HepG2 (cell line): Measurements from ENCODE around the gene PAPOLA. TPM values are rescaled to one million over a fixed set of nuclear protein-coding genes. Genes with fewer than 3 reads are reported as not detected.

Experiments
- MED8 ChIP-seq: sonication (generic); formaldehyde crosslinking; IDR thresholded peaks from 2 replicates; pipeline ENCODE4 v1.8.1; 2023; ENCODE audit warnings: mild to moderate bottlenecking, missing genetic modification reagents; ENCODE audit not compliant: insufficient replicate concordance
- MEIS1 ChIP-seq: sonication (generic); formaldehyde crosslinking; IDR thresholded peaks from 2 replicates; pipeline ENCODE4 v1.9.0; 2021; ENCODE audit warnings: mild to moderate bottlenecking, missing genetic modification reagents, moderate library complexity, borderline replicate concordance
- NFIB ChIP-seq: sonication (generic); formaldehyde crosslinking; IDR thresholded peaks from 2 replicates; pipeline ENCODE4 v1.9.0; 2021; ENCODE audit warnings: missing genetic modification reagents, mild to moderate bottlenecking, borderline replicate concordance
- NFKB2 ChIP-seq: sonication (generic); formaldehyde crosslinking; IDR thresholded peaks from 2 replicates; pipeline ENCODE4 v1.4.0; 2020; ENCODE audit warnings: missing genetic modification reagents, borderline replicate concordance
- ZNF225 ChIP-seq: sonication (generic); formaldehyde crosslinking; IDR thresholded peaks from 2 replicates; pipeline ENCODE4 v1.4.0; 2020; ENCODE audit warnings: mild to moderate bottlenecking, missing genetic modification reagents
- ZNF441 ChIP-seq: sonication (generic); formaldehyde crosslinking; IDR thresholded peaks from 2 replicates; pipeline ENCODE4 v1.7.0; 2021; ENCODE audit warnings: missing genetic modification reagents, borderline replicate concordance
- ZNF550 ChIP-seq: sonication (generic); formaldehyde crosslinking; IDR thresholded peaks from 2 replicates; pipeline ENCODE4 v1.4.0; 2020; ENCODE audit warnings: mild to moderate bottlenecking, missing genetic modification reagents, borderline replicate concordance
- ZNF569 ChIP-seq: sonication (generic); formaldehyde crosslinking; IDR thresholded peaks from 2 replicates; pipeline ENCODE4 v1.5.0; 2020; ENCODE audit warnings: mild to moderate bottlenecking, missing genetic modification reagents, moderate library complexity, borderline replicate concordance
- ZNF768 ChIP-seq: sonication (generic); formaldehyde crosslinking; IDR thresholded peaks from 2 replicates; pipeline ENCODE4 v1.4.0; 2020; ENCODE audit warnings: missing genetic modification reagents
- polyA plus RNA-seq, 8 experiments: library from polyadenylated mRNA; depleted of rRNA in 3 of 8; stranded (reverse) in 7 of 8; unstranded in 1 of 8; fragments of >200 nt; fragmentation: Illumina TruSeq in 4 of 8; extraction: Trizol in 4 of 8; gene quantifications; 2 replicates each; pipeline versions ENCODE4 v1.2.1 to v1.2.3, GENCODE V29; 2011 to 2016; ENCODE audit warnings: low read depth in 4 of 8, missing spikeins in 1 of 8, mixed read lengths in 1 of 8; ENCODE audit not compliant: insufficient read depth in 1 of 8
- total RNA-seq, 5 experiments: library from RNA; depleted of rRNA; stranded (reverse); fragments of >200 nt; fragmentation: Illumina TruSeq; extraction: Trizol; gene quantifications; 2 replicates each; pipeline ENCODE4 v1.2.3, GENCODE V29; 2016; ENCODE audit warnings: low read depth in 1 of 5
- TF ChIP-seq, protein P1 (sequence below): sonication (generic); formaldehyde crosslinking; IDR thresholded peaks from 2 replicates; pipeline ENCODE4 v1.5.0; 2020; ENCODE audit warnings: mild to moderate bottlenecking, missing genetic modification reagents
- TF ChIP-seq, protein P2 (sequence below): sonication (generic); formaldehyde crosslinking; conservative IDR thresholded peaks from 2 replicates; pipeline ENCODE4 v1.8.1; 2023; ENCODE audit warnings: missing genetic modification reagents
- TF ChIP-seq, protein P3 (sequence below): sonication (generic); formaldehyde crosslinking; conservative IDR thresholded peaks from 2 replicates; pipeline ENCODE4 v1.4.0; 2020; ENCODE audit warnings: missing genetic modification reagents
- TF ChIP-seq, protein P4 (sequence below), 2 experiments: IDR thresholded peaks; 2 replicates each; pipeline ENCODE4 v1.6.1; 2011 to 2012; ENCODE audit warnings: low read length in 2 of 2, borderline replicate concordance in 1 of 2, low read depth in 1 of 2, mild to moderate bottlenecking in 1 of 2, moderate library complexity in 1 of 2

PAPOLA gene
- total and polyA plus RNA-seq, 2 of the 13 experiments (the other 11 are each of a cell fraction or from before 2014, with no cell fraction given): 103 to 151 TPM

DNA sequence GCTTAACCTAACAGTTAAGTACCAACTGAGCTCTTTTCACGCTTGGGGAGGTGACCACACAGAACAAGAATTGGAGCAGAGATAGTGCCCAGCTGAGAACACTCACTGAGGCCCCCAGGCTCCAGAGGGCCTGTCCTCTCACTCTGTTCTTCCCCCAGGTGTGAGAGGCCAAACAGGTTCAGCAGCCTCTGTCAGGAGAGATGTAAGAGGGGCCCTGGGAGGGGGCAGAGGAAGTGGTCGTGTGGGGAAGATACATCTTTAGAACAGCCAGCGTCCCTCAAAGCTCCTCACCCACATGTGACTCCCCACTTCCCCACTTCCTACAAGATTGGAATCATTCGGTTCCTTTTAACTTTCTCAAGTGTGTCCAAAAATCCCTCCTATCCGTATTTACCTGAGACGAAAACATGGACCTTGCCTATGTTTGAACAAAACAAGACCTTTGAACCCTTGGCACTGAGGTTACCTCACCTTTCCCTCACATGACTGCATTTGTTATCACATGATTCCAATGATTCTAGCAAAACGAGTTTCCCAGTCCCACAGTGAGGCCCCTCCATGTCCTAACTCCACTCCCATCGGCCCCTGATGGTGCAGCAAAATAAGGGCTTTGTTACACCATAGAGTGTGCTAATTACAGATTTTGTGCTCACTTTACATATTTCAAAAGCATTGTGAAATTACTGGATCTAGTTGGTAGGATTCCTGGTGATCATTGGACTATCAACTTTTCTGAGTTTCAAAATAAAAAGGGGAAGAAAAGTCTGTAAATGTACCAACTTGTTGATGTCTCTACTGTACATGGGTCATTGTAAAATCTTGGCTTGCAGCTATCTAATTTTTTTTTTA is 40.0 kb upstream of the PAPOLA start (continued):
- TF ChIP-seq, protein P1, sequence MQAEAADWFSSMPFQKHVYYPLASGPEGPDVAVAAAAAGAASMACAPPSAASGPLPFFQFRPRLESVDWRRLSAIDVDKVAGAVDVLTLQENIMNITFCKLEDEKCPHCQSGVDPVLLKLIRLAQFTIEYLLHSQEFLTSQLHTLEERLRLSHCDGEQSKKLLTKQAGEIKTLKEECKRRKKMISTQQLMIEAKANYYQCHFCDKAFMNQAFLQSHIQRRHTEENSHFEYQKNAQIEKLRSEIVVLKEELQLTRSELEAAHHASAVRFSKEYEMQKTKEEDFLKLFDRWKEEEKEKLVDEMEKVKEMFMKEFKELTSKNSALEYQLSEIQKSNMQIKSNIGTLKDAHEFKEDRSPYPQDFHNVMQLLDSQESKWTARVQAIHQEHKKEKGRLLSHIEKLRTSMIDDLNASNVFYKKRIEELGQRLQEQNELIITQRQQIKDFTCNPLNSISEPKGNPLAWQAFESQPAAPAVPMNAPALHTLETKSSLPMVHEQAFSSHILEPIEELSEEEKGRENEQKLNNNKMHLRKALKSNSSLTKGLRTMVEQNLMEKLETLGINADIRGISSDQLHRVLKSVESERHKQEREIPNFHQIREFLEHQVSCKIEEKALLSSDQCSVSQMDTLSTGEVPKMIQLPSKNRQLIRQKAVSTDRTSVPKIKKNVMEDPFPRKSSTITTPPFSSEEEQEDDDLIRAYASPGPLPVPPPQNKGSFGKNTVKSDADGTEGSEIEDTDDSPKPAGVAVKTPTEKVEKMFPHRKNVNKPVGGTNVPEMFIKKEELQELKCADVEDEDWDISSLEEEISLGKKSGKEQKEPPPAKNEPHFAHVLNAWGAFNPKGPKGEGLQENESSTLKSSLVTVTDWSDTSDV (CRISPR knock-in tag): no peak
- TF ChIP-seq ZNF550 (CRISPR knock-in tag): no peak
- no peak for TF ChIP-seq ZNF225 (CRISPR knock-in tag)
- TF ChIP-seq, protein P2, sequence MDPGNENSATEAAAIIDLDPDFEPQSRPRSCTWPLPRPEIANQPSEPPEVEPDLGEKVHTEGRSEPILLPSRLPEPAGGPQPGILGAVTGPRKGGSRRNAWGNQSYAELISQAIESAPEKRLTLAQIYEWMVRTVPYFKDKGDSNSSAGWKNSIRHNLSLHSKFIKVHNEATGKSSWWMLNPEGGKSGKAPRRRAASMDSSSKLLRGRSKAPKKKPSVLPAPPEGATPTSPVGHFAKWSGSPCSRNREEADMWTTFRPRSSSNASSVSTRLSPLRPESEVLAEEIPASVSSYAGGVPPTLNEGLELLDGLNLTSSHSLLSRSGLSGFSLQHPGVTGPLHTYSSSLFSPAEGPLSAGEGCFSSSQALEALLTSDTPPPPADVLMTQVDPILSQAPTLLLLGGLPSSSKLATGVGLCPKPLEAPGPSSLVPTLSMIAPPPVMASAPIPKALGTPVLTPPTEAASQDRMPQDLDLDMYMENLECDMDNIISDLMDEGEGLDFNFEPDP: no peak
- no peak for TF ChIP-seq NFIB (CRISPR knock-in tag)
- no peak for TF ChIP-seq MED8 (CRISPR knock-in tag)
- TF ChIP-seq MEIS1 (CRISPR knock-in tag): no peak
- TF ChIP-seq ZNF441: no peak; the same call in 1 of the 2 replicates
- no peak for TF ChIP-seq ZNF768
- TF ChIP-seq, protein P3, sequence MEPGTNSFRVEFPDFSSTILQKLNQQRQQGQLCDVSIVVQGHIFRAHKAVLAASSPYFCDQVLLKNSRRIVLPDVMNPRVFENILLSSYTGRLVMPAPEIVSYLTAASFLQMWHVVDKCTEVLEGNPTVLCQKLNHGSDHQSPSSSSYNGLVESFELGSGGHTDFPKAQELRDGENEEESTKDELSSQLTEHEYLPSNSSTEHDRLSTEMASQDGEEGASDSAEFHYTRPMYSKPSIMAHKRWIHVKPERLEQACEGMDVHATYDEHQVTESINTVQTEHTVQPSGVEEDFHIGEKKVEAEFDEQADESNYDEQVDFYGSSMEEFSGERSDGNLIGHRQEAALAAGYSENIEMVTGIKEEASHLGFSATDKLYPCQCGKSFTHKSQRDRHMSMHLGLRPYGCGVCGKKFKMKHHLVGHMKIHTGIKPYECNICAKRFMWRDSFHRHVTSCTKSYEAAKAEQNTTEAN (CRISPR knock-in tag): no peak
- 0 out of 2 replicates have a peak, but pooled peaks have one; percentile 51 for TF ChIP-seq NFKB2 (CRISPR knock-in tag)
- no peak for TF ChIP-seq ZNF569 (CRISPR knock-in tag)
- TF ChIP-seq, protein P4, sequence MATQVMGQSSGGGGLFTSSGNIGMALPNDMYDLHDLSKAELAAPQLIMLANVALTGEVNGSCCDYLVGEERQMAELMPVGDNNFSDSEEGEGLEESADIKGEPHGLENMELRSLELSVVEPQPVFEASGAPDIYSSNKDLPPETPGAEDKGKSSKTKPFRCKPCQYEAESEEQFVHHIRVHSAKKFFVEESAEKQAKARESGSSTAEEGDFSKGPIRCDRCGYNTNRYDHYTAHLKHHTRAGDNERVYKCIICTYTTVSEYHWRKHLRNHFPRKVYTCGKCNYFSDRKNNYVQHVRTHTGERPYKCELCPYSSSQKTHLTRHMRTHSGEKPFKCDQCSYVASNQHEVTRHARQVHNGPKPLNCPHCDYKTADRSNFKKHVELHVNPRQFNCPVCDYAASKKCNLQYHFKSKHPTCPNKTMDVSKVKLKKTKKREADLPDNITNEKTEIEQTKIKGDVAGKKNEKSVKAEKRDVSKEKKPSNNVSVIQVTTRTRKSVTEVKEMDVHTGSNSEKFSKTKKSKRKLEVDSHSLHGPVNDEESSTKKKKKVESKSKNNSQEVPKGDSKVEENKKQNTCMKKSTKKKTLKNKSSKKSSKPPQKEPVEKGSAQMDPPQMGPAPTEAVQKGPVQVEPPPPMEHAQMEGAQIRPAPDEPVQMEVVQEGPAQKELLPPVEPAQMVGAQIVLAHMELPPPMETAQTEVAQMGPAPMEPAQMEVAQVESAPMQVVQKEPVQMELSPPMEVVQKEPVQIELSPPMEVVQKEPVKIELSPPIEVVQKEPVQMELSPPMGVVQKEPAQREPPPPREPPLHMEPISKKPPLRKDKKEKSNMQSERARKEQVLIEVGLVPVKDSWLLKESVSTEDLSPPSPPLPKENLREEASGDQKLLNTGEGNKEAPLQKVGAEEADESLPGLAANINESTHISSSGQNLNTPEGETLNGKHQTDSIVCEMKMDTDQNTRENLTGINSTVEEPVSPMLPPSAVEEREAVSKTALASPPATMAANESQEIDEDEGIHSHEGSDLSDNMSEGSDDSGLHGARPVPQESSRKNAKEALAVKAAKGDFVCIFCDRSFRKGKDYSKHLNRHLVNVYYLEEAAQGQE (IDR thresholded peaks at IDR 0.05; ENCODE audit: borderline replicate concordance in 1 of 2, low read depth in 1 of 2, low read length in 2 of 2): no peak
